Stomach (tissue), 19 donors: ENCODE data around the gene VIPAS39. TPM values are rescaled to one million over a fixed set of nuclear protein-coding genes. Genes with fewer than 3 reads are reported as not detected.
A peak's percentile ranks its signal among the peaks of the same experiment; 100 is the strongest.

Experiments
- DNase-seq, 2 donors: peaks; one replicate each; pipeline versions ENCODE4 v3.0.0 to v3.0.0-alpha.2; 2013 to 2019
- H3K27ac ChIP-seq, 5 donors: fragments of 200-600 bp in 4 of 5; sonication (generic) in 4 of 5; one replicate each; pipeline ENCODE4 v1.5.1; 2013 to 2019; ENCODE audit warnings: mild to moderate bottlenecking in 1 of 5, moderate library complexity in 1 of 5
- H3K27me3 ChIP-seq, 3 donors: fragments of 200-600 bp; sonication (generic); one replicate each; pipeline ENCODE4 v1.5.1; 2017 to 2019; ENCODE audit warnings: mixed run types in 1 of 3
- H3K36me3 ChIP-seq, 4 donors: fragments of 200-600 bp; sonication (generic); 1 replicate in 3 of 4; 2 replicates in 1 of 4; pipeline ENCODE4 v1.5.1; 2016 to 2019
- H3K4me1 ChIP-seq, 4 donors: fragments of 200-600 bp; sonication (generic); one replicate each; pipeline ENCODE4 v1.5.1; 2016 to 2019
- H3K4me3 ChIP-seq, 4 donors: fragments of 200-600 bp; sonication (generic) in 3 of 4; one replicate each; pipeline ENCODE4 v1.5.1; 2016 to 2019; ENCODE audit warnings: mild to moderate bottlenecking in 1 of 4
- H3K9me3 ChIP-seq, 4 donors: fragments of 200-600 bp; sonication (generic); one replicate each; pipeline ENCODE4 v1.5.1; 2016 to 2019
- EP300 ChIP-seq: sonication (generic); formaldehyde crosslinking; IDR thresholded peaks from one replicate; pipeline ENCODE4 v1.6.1; 2017; ENCODE audit warnings: antibody characterized with exemption
- POLR2A ChIP-seq, 4 donors: fragments of 450-650 bp; IDR thresholded peaks; one replicate each; pipeline ENCODE4 v1.6.1; 2016; ENCODE audit warnings: antibody characterized with exemption in 4 of 4, control low read depth in 2 of 4, mild to moderate bottlenecking in 1 of 4, moderate library complexity in 1 of 4
- POLR2AphosphoS5 ChIP-seq, 3 donors: sonication (generic); formaldehyde crosslinking; IDR thresholded peaks; one replicate each; pipeline ENCODE4 v1.6.1; 2016; ENCODE audit warnings: antibody characterized with exemption in 3 of 3
- WGBS, 5 donors: extraction: QIAGEN DNeasy Blood & Tissue Kit in 3 of 5; methylation state at CpG; one replicate each; pipeline versions ENCODE4 v1.1.5 to v1.1.7; 2013 to 2018; 5-methylcytosine and 5-hydroxymethylcytosine counted together
- intact Hi-C: fragments of 100-400 bp; cut with DNase I; formaldehyde crosslinking; loops from one replicate; pipeline ENCODE4 v1.15.1; 2023; ENCODE audit warnings: low total_unique reads
- long read RNA-seq, 10 donors: transcript quantifications; one replicate each; lab custom pipeline, GENCODE V29; 2026
- polyA plus RNA-seq, 3 donors: library from polyadenylated mRNA; stranded (reverse); fragments of 200-250 nt; gene quantifications; one replicate each; pipeline ENCODE4 v1.2.3, GENCODE V29; 2013
- total RNA-seq, 5 donors: library from RNA; depleted of rRNA; stranded (reverse); fragments of >200 nt; gene quantifications; one replicate each; pipeline versions ENCODE4 v1.1.0 to v1.2.3, GENCODE V29; 2014 to 2016
- TF ChIP-seq, protein P1 (sequence below), 7 experiments: fragments of 450-650 bp in 4 of 7; fragments of 200-600 bp in 3 of 7; sonication (generic) in 3 of 7; IDR thresholded peaks; one replicate each; pipeline ENCODE4 v1.5.1; 2016 to 2019; ENCODE audit warnings: antibody characterized with exemption in 7 of 7, control low read depth in 2 of 7, mild to moderate bottlenecking in 1 of 7
- donor health status: healthy with polysubstance abuse.
- donor health status: Bipolar disorder and iron deficiency.
- donor health status: healthy.

Gene VIPAS39
- total RNA-seq = 10 to 100 TPM in 4 of 5 donors, 1 to 10 TPM in 1; 7.2 to 53.1 (median 20.2) TPM
- polyA plus RNA-seq = 10 to 100 TPM in 1 of 3 donors, 1 to 10 TPM in 2; 6.3 to 11.0 (median 9.3) TPM
- long read RNA-seq, donor 1 = 0 reads
- long read RNA-seq, donor 2, partial matches to known transcripts = 0 of 2 reads
- long read RNA-seq, donor 2, other reads (novel, unspliced or antisense) = 0 of 2 reads
- long read RNA-seq, donor 3, partial matches to known transcripts = 0 of 1 reads
- long read RNA-seq, donor 3, other reads (novel, unspliced or antisense) = 0 of 1 reads
- long read RNA-seq, donor 4, partial matches to known transcripts = 0 of 1 reads
- long read RNA-seq, donor 4, other reads (novel, unspliced or antisense) = 0 of 1 reads
- long read RNA-seq, donor 5, partial matches to known transcripts = 0 of 3 reads
- long read RNA-seq, donor 5, other reads (novel, unspliced or antisense) = 0 of 3 reads
- long read RNA-seq, donor 6, partial matches to known transcripts = 0 of 4 reads
- long read RNA-seq, donor 6, other reads (novel, unspliced or antisense) = 0 of 4 reads
- long read RNA-seq, donor 7, partial matches to known transcripts = 0 of 3 reads
- long read RNA-seq, donor 7, other reads (novel, unspliced or antisense) = 0 of 3 reads
- long read RNA-seq, donor 8, partial matches to known transcripts = 0 of 1 reads
- long read RNA-seq, donor 8, other reads (novel, unspliced or antisense) = 0 of 1 reads
- long read RNA-seq, donor 9 = 0 reads
- long read RNA-seq, donor 10 = 0 reads

DNA sequence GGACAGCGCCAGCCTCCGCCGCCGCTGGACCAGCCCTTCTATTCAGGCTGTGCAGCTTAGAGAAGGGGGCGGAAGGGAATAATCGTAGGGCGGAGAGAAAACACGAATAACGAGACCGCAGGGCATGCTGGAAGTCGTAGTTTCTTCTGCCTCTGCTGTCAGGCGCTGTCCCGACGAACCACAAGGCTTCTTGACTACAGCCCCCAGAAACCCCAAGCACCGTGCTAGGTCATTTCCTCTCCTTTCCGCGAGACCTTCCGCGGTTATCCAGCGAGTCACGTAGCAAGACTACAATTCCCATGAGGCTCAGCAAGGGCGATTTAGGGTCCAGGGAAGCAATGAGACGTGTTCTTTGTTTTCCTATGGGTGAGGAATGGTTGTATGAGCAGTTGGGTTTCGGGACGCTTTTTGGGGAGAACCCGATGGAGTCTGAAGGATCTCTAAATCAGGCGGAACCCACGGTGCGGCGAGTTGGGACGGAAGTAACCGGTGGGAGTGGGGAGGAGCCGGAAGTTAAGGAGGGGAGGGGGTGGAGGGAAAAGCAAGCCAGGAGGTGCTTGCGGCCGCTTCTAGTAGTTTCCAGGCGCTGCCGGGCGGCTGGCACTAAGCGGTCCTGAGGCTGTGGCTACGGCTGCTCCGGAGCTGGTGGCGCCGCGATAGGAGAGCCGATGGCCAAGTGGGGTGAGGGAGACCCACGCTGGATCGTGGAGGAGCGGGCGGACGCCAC is at the start of gene VIPAS39, which contains the start of gene AHSA1:
Gene VIPAS39 (minus strand): TSS at position 80 of the 727 bp plus-strand sequence. CDS start 3,499 bp downstream, outside the sequence.
Gene AHSA1 (plus strand): TSS at position 572 of the 727 bp plus-strand sequence. CDS start 97 bp downstream, at position 669.
- H3K36me3 ChIP-seq = peaks cover 39 to 46% (median 43%) of the 10 kb centered on the region in 4 donors
- H3K4me1 ChIP-seq = peaks cover 13 to 49% (median 35%) of the 10 kb centered on the region in 4 donors
- TF ChIP-seq, protein P1, sequence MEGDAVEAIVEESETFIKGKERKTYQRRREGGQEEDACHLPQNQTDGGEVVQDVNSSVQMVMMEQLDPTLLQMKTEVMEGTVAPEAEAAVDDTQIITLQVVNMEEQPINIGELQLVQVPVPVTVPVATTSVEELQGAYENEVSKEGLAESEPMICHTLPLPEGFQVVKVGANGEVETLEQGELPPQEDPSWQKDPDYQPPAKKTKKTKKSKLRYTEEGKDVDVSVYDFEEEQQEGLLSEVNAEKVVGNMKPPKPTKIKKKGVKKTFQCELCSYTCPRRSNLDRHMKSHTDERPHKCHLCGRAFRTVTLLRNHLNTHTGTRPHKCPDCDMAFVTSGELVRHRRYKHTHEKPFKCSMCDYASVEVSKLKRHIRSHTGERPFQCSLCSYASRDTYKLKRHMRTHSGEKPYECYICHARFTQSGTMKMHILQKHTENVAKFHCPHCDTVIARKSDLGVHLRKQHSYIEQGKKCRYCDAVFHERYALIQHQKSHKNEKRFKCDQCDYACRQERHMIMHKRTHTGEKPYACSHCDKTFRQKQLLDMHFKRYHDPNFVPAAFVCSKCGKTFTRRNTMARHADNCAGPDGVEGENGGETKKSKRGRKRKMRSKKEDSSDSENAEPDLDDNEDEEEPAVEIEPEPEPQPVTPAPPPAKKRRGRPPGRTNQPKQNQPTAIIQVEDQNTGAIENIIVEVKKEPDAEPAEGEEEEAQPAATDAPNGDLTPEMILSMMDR (IDR thresholded peaks at IDR 0.05) = peak in 1 of 7 experiments; percentile 18
- TF ChIP-seq POLR2A (IDR thresholded peaks at IDR 0.05) = peak in 2 of 4 donors; percentile 44 to 54
- no peak for TF ChIP-seq EP300
- TF ChIP-seq POLR2AphosphoS5 (IDR thresholded peaks at IDR 0.05) = peak; percentile 41 to 86 (median 70)
- intact Hi-C loops = loop anchor here (10.0 kb wide), 2 partner anchors 87 to 133 kb away; partner anchors contain the start of genes GSTZ1 and POMT2
- H3K27ac ChIP-seq = peak within 1 kb of the TSS; percentile 91 to 96 (median 93)
- 0 to 1% (median 0%) methylated on average over 48 to 50 of the region's 50 CpGs for WGBS, 5 donors
- peak within 1 kb of the TSS; percentile 87 to 98 (median 98) for H3K4me3 ChIP-seq
- no peaks in the 10 kb centered on the region for H3K9me3 ChIP-seq
- H3K27me3 ChIP-seq = no peaks in the 10 kb centered on the region
- DNase-seq = peak; percentile 95 to 99

DNA sequence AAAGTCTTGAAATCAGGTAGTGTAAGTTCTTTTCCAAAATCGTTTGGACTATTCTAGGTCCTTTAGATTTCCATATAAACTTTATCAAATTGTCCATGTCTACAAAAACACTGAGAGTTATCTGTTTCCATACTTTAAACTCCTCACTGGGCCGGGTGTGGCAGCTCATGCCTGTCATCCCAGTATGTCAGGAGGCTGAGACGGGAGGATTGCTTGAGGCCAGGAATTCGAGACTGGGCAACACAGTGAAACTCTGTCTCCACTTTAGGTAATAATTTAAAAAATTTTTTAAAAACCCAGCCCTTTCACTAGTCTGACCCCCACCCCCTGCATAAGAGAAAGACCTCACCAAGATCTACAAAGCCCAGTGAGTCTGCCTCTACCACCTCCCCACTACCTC is 47.6 kb upstream of the VIPAS39 start:
- H3K27ac ChIP-seq = no peak overlapping the region
- TF ChIP-seq, protein P1 (IDR thresholded peaks at IDR 0.05) = no peak
- no peak for TF ChIP-seq POLR2A (IDR thresholded peaks at IDR 0.05)
- TF ChIP-seq EP300 = no peak
- no peak for TF ChIP-seq POLR2AphosphoS5 (IDR thresholded peaks at IDR 0.05)
- WGBS, 5 donors = 69 to 83% (median 71%) methylated on average over 4 of the region's 4 CpGs
- H3K4me1 ChIP-seq = no peaks in the 10 kb centered on the region
- DNase-seq = no peak
- intact Hi-C loops = no loop called here
- H3K4me3 ChIP-seq = no peak overlapping the region
- peaks cover 9 to 43% (median 40%) of the 10 kb centered on the region in 4 donors for H3K36me3 ChIP-seq
- H3K27me3 ChIP-seq = peaks cover 0 to 12% (median 0%) of the 10 kb centered on the region in 3 donors
- H3K9me3 ChIP-seq = peaks cover 0 to 12% (median 5%) of the 10 kb centered on the region in 4 donors

DNA sequence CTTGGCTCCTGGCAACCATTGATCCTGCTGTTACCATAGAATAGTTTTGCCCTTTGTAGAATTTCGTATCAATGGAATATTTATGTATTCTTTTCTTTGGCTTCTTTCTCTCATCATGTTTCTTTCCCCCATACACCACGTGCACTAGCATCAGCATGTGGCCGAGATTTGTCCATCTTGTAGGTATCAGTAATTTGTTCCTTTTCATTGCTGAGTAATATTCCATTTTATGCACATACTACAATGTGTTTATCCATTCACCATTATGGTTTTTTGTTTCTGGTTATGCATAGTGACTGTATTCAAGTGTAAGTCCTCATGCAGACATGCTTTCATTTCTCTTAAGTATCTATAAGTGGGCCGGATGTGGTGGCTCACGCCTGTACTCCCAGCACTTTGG is 45.7 kb upstream of the VIPAS39 start:
- DNase-seq = no peak
- Histone ChIP-seq H3K4me3 (no peak overlapping the region), H3K27me3 (peaks cover 10 to 31% (median 18%) of the 10 kb centered on the region in 3 donors), H3K4me1 (peaks cover 13 to 15% (median 14%) of the 10 kb centered on the region in 4 donors), H3K27ac (no peak overlapping the region), H3K36me3 (peaks cover 7 to 24% (median 22%) of the 10 kb centered on the region in 4 donors), H3K9me3 (peaks cover 0 to 12% (median 5%) of the 10 kb centered on the region in 4 donors)
- TF ChIP-seq POLR2A (IDR thresholded peaks at IDR 0.05) = no peak
- TF ChIP-seq, protein P1 (IDR thresholded peaks at IDR 0.05) = no peak
- TF ChIP-seq POLR2AphosphoS5 (IDR thresholded peaks at IDR 0.05) = no peak
- TF ChIP-seq EP300 = no peak
- intact Hi-C loops = no loop called here
- WGBS, 5 donors = 94 to 98% (median 97%) methylated on average over 5 of the region's 5 CpGs
